Measurements from ENCODE around the gene GBE1. TPM values are rescaled to one million over a fixed set of nuclear protein-coding genes. Genes with fewer than 3 reads are reported as not detected.

Gene GBE1
- total RNA-seq, 1 experiment from 2014 or later, result 12.7 TPM

DNA sequence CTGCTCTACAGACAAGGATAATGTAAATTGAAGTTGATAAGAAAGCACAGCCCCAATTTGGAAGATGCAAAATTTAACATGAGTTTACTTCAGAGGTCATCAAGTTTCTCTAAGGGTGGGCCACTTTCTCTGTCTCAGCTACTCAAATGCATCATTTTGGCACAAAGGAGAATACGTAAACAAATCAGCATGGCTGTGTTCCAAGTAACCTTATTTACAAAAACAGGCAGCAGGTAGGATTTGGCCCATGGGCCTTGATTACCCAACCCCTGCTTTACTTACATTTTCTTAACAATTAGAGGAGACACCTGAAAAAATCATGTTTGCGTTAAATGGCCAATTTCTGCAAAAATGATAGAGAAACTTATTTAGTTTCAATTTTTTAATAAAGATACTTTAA lies 181.7 kb downstream of the GBE1 start:
- no peak overlapping the region for H3K27ac Mint-ChIP-seq (ENCODE audit: unreplicated experiment)
- intact Hi-C loops (cut with micrococcal nuclease; ENCODE audit: unreplicated experiment), result loop anchor here (5.0 kb wide), 1 partner anchor 553 kb away; no protein-coding TSS in a partner anchor
- no peak overlapping the region for H3K4me3 Mint-ChIP-seq (ENCODE audit: low read depth, unreplicated experiment)
- H3K9me3 Mint-ChIP-seq (ENCODE audit: low read depth, unreplicated experiment), result no peaks in the 10 kb centered on the region
- no TSS peak for BruUV-seq (replicated peaks)
- CTCF ChIA-PET, result no interaction called here
- no peaks in the 10 kb centered on the region for H3K27me3 Mint-ChIP-seq (ENCODE audit: unreplicated experiment)
- H3K4me1 Mint-ChIP-seq (ENCODE audit: low read depth, unreplicated experiment), result no peaks in the 10 kb centered on the region
- DNase-seq, result no peak
- TF ChIP-seq, protein P1, sequence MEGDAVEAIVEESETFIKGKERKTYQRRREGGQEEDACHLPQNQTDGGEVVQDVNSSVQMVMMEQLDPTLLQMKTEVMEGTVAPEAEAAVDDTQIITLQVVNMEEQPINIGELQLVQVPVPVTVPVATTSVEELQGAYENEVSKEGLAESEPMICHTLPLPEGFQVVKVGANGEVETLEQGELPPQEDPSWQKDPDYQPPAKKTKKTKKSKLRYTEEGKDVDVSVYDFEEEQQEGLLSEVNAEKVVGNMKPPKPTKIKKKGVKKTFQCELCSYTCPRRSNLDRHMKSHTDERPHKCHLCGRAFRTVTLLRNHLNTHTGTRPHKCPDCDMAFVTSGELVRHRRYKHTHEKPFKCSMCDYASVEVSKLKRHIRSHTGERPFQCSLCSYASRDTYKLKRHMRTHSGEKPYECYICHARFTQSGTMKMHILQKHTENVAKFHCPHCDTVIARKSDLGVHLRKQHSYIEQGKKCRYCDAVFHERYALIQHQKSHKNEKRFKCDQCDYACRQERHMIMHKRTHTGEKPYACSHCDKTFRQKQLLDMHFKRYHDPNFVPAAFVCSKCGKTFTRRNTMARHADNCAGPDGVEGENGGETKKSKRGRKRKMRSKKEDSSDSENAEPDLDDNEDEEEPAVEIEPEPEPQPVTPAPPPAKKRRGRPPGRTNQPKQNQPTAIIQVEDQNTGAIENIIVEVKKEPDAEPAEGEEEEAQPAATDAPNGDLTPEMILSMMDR (IDR thresholded peaks at IDR 0.05; ENCODE audit: unreplicated experiment), result no peak
- H3K36me3 Mint-ChIP-seq (ENCODE audit: insufficient read depth, unreplicated experiment), result no peaks in the 10 kb centered on the region

DNA sequence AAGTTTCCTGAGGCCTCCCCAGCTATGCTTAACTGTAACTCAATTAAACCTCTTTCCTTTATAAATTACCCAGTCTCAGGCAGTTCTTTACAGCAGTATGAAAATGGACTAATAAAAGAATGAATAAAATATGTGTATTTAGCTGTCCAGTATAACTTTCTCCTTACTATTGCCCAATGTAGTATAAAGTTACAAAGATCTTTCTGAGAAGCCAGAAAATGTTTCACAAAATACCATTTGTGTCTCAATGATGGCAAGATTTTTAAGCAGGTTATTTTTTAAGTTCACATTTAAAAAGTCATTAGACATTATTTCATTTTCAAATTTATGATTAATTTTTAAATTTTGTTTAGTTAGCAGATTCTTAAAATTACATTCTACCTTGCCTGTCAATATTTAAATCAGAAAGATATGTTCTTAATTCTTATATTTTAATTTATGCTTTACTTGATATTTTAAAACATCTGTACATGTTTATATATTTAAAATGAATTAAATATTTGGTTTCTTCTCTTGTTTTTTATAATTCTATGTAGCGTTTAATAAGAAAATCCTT lies 189.2 kb downstream of the GBE1 start:
- Mint-ChIP-seq H3K36me3 (ENCODE audit: insufficient read depth, unreplicated experiment) (no peaks in the 10 kb centered on the region), H3K27ac (ENCODE audit: unreplicated experiment) (no peak overlapping the region), H3K4me3 (ENCODE audit: low read depth, unreplicated experiment) (no peak overlapping the region), H3K9me3 (ENCODE audit: low read depth, unreplicated experiment) (no peaks in the 10 kb centered on the region), H3K4me1 (ENCODE audit: low read depth, unreplicated experiment) (no peaks in the 10 kb centered on the region), H3K27me3 (ENCODE audit: unreplicated experiment) (no peaks in the 10 kb centered on the region)
- TF ChIP-seq, protein P1 (IDR thresholded peaks at IDR 0.05; ENCODE audit: unreplicated experiment), result no peak
- no peak for DNase-seq
- CTCF ChIA-PET, result no interaction called here
- no TSS peak for BruUV-seq (replicated peaks)
- intact Hi-C loops (cut with micrococcal nuclease; ENCODE audit: unreplicated experiment), result no loop called here

DNA sequence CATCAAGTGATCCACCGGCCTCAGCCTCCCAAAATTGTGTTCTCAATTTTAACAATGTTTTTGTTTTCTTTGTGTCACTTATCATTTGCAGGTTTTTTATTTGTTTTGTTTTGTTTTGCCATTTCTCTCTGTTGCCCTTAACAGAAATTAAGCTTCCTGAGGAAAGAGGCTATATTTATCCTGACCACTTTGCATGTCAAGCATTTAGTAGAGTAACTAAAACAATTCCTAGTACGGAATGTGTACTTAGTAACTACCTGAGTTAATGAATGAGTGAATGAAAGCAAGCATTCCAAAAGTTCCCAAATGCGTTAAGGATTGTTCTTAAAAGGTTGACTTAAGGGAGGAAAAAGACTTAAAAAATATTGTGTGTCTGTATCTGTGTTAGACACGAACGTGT lies 193.1 kb downstream of the GBE1 start:
- no peak for DNase-seq
- intact Hi-C loops (cut with micrococcal nuclease; ENCODE audit: unreplicated experiment), result no loop called here
- BruUV-seq (replicated peaks), result no TSS peak

DNA sequence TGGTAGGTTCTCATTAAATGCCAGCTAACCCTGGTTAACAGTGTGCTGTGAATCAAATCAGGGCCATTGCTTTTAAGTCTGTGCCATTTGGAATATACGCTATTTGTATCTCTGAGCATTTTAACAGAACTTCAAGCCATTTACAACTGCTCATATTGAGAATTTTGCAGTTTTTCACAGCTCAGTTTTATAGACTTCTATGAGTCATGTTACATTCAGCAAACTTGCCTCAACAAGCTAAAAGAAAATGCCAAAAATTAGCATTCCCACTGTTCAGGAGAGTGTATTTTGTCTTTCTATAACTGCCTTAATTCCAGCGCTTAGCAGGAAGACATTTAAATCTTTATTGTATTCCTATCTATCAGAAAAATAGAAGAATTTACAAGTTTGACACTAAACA lies 196.4 kb downstream of the GBE1 start:
- CTCF ChIA-PET, result no interaction called here
- intact Hi-C loops (cut with micrococcal nuclease; ENCODE audit: unreplicated experiment), result no loop called here
- Mint-ChIP-seq H3K4me1 (ENCODE audit: low read depth, unreplicated experiment) (no peaks in the 10 kb centered on the region), H3K9me3 (ENCODE audit: low read depth, unreplicated experiment) (no peaks in the 10 kb centered on the region), H3K27ac (ENCODE audit: unreplicated experiment) (no peak overlapping the region), H3K36me3 (ENCODE audit: insufficient read depth, unreplicated experiment) (no peaks in the 10 kb centered on the region), H3K4me3 (ENCODE audit: low read depth, unreplicated experiment) (no peak overlapping the region), H3K27me3 (ENCODE audit: unreplicated experiment) (no peaks in the 10 kb centered on the region)
- DNase-seq, result no peak
- BruUV-seq (replicated peaks), result no TSS peak
- TF ChIP-seq, protein P1 (IDR thresholded peaks at IDR 0.05; ENCODE audit: unreplicated experiment), result no peak

More for the DNA sequence above, 193.1 kb downstream of the GBE1 start:
- no peaks in the 10 kb centered on the region for H3K9me3 Mint-ChIP-seq (ENCODE audit: low read depth, unreplicated experiment)
- TF ChIP-seq, protein P1 (IDR thresholded peaks at IDR 0.05; ENCODE audit: unreplicated experiment), result no peak
- no peak overlapping the region for H3K4me3 Mint-ChIP-seq (ENCODE audit: low read depth, unreplicated experiment)
- H3K4me1 Mint-ChIP-seq (ENCODE audit: low read depth, unreplicated experiment), result no peaks in the 10 kb centered on the region
- H3K27ac Mint-ChIP-seq (ENCODE audit: unreplicated experiment), result no peak overlapping the region
- H3K27me3 Mint-ChIP-seq (ENCODE audit: unreplicated experiment), result no peaks in the 10 kb centered on the region
- CTCF ChIA-PET, result no interaction called here
- no peaks in the 10 kb centered on the region for H3K36me3 Mint-ChIP-seq (ENCODE audit: insufficient read depth, unreplicated experiment)
